GM23338 (cell line): ENCODE results near the gene OR52I1. TPM values are rescaled to one million over a fixed set of nuclear protein-coding genes. Genes with fewer than 3 reads are reported as not detected.

Experiments used
- ATAC-seq: fragments of 200-7000 bp; cut with Tn5 transposase; 3 replicates; pipeline ENCODE4 v1.9.1; 2020
- DNase-seq: peaks from one replicate; pipeline ENCODE4 v3.0.0-alpha.2; 2015; ENCODE audit warnings: low spot score
- H2AFZ ChIP-seq: fragments of 200-600 bp; sonication (generic); 2 replicates; pipeline ENCODE4 v1.8.0; 2016; ENCODE audit warnings: antibody characterized with exemption, mild to moderate bottlenecking, moderate library complexity
- H3F3A ChIP-seq: fragments of 200-600 bp; sonication (generic); replicated peaks from 2 replicates; pipeline ENCODE4 v1.8.0; 2017; ENCODE audit warnings: antibody characterized with exemption, mixed run types, low read depth
- H3K27ac ChIP-seq: fragments of 200-600 bp; sonication (generic); 2 replicates; pipeline ENCODE4 v1.6.1; 2016; ENCODE audit warnings: low read depth
- H3K27me3 ChIP-seq: fragments of 200-600 bp; sonication (generic); 2 replicates; pipeline ENCODE4 v1.8.0; 2016; ENCODE audit warnings: mild to moderate bottlenecking, mixed run types, moderate library complexity; ENCODE audit not compliant: insufficient read depth
- H3K36me3 ChIP-seq: fragments of 200-600 bp; sonication (generic); 2 replicates; pipeline ENCODE4 v1.8.0; 2016; ENCODE audit warnings: mild to moderate bottlenecking; ENCODE audit not compliant: insufficient read depth
- H3K4me1 ChIP-seq: fragments of 200-600 bp; sonication (generic); 2 replicates; pipeline ENCODE4 v1.8.0; 2016; ENCODE audit warnings: mild to moderate bottlenecking, moderate library complexity; ENCODE audit not compliant: insufficient read depth
- H3K4me2 ChIP-seq: fragments of 200-600 bp; sonication (generic); 2 replicates; pipeline ENCODE4 v1.7.1; 2017; ENCODE audit warnings: mixed run types
- H3K4me3 ChIP-seq: fragments of 200-600 bp; sonication (generic); 2 replicates; pipeline ENCODE4 v1.6.1; 2016; ENCODE audit warnings: mixed run types
- H3K79me2 ChIP-seq: fragments of 200-600 bp; sonication (generic); replicated peaks from 2 replicates; pipeline ENCODE4 v1.8.0; 2017; ENCODE audit warnings: mild to moderate bottlenecking; ENCODE audit not compliant: insufficient read depth
- H3K9me2 ChIP-seq: fragments of 200-600 bp; sonication (generic); 2 replicates; pipeline ENCODE4 v1.8.0; 2017; ENCODE audit not compliant: insufficient read depth
- H4K20me1 ChIP-seq: fragments of 200-600 bp; sonication (generic); replicated peaks from 2 replicates; pipeline ENCODE4 v1.8.0; 2017; ENCODE audit warnings: mild to moderate bottlenecking; ENCODE audit not compliant: insufficient read depth
- H3K27ac Mint-ChIP-seq: 2 replicates; pipeline ENCODE4 v1.8.0; 2020; ENCODE audit warnings: inconsistent platforms, mild to moderate bottlenecking, moderate library complexity, mixed read lengths
- H3K27me3 Mint-ChIP-seq: 3 replicates; pipeline ENCODE4 v1.8.0; 2022; ENCODE audit warnings: low read depth, mild to moderate bottlenecking, moderate library complexity, mixed read lengths, inconsistent platforms; ENCODE audit not compliant: insufficient read depth, poor library complexity
- H3K36me3 Mint-ChIP-seq: 3 replicates; pipeline ENCODE4 v1.8.0; 2021; ENCODE audit warnings: low read depth, mild to moderate bottlenecking, inconsistent platforms, moderate library complexity, mixed read lengths
- H3K4me1 Mint-ChIP-seq: 3 replicates; pipeline ENCODE4 v1.8.0; 2020; ENCODE audit warnings: mild to moderate bottlenecking, inconsistent platforms, mixed read lengths
- H3K4me3 Mint-ChIP-seq: 3 replicates; pipeline ENCODE4 v1.8.0; 2021; ENCODE audit warnings: moderate library complexity, mild to moderate bottlenecking, inconsistent platforms, mixed read lengths
- H3K9me3 Mint-ChIP-seq: 3 replicates; pipeline ENCODE4 v1.8.0; 2020; ENCODE audit warnings: moderate library complexity, mild to moderate bottlenecking, inconsistent platforms, mixed read lengths
- CREB1 ChIP-seq: fragments of 250-450 bp; sonication (Bioruptor Pico); IDR thresholded peaks from 2 replicates; pipeline ENCODE4 v1.5.0; 2020; ENCODE audit warnings: low read depth, mild to moderate bottlenecking, moderate library complexity
- EZH2 ChIP-seq: fragments of 200-600 bp; sonication (generic); IDR thresholded peaks from one replicate; pipeline ENCODE4 v1.8.0; 2017; ENCODE audit warnings: antibody characterized with exemption, mild to moderate bottlenecking, low read depth; ENCODE audit not compliant: unreplicated experiment
- EZH2phosphoT487 ChIP-seq: fragments of 200-600 bp; sonication (generic); IDR thresholded peaks from one replicate; pipeline ENCODE4 v1.8.1; 2018; ENCODE audit warnings: antibody characterized with exemption; ENCODE audit not compliant: unreplicated experiment
- JUNB ChIP-seq: IDR thresholded peaks from one replicate; pipeline ENCODE4 v1.6.1; 2016; ENCODE audit warnings: antibody characterized with exemption; ENCODE audit not compliant: unreplicated experiment
- NANOG ChIP-seq: IDR thresholded peaks from 2 replicates; pipeline ENCODE4 v1.6.1; 2016; ENCODE audit warnings: antibody characterized with exemption, borderline replicate concordance
- POLR2AphosphoS5 ChIP-seq: IDR thresholded peaks from 2 replicates; pipeline ENCODE4 v1.6.1; 2016; ENCODE audit warnings: antibody characterized with exemption, low read depth
- STAT1 ChIP-seq: IDR thresholded peaks from one replicate; pipeline ENCODE4 v1.6.1; 2016; ENCODE audit warnings: antibody characterized with exemption; ENCODE audit not compliant: unreplicated experiment
- polyA plus RNA-seq: library from polyadenylated mRNA; unstranded; fragments of >200 nt; fragmentation: Nextera tagmentation; extraction: Ambion mirVana; gene quantifications from 2 replicates; pipeline ENCODE4 v1.2.1, GENCODE V29; 2016
- total RNA-seq: library from RNA; depleted of rRNA; stranded (reverse); fragments of >200 nt; shearing (Covaris generic); gene quantifications from 2 replicates; pipeline ENCODE4 v1.2.3, GENCODE V29; 2014
- TF ChIP-seq, protein P1 (sequence below): IDR thresholded peaks from 2 replicates; pipeline ENCODE4 v1.6.1; 2016; ENCODE audit warnings: antibody characterized with exemption
- TF ChIP-seq, protein P2 (sequence below): IDR thresholded peaks from one replicate; pipeline ENCODE4 v1.6.1; 2018; ENCODE audit warnings: antibody characterized with exemption; ENCODE audit not compliant: unreplicated experiment
- TF ChIP-seq, protein P3 (sequence below), 2 experiments: fragments of 200-600 bp in 1 of 2; sonication (generic) in 1 of 2; conservative IDR thresholded peaks; 2 replicates each; pipeline versions ENCODE4 v1.5.1 to v1.6.1; 2016 to 2017; ENCODE audit warnings: antibody characterized with exemption in 2 of 2, low read depth in 2 of 2, mild to moderate bottlenecking in 2 of 2, moderate library complexity in 1 of 2

OR52I1 gene
- total and polyA plus RNA-seq, 2 experiments from 2014 or later = not detected

DNA sequence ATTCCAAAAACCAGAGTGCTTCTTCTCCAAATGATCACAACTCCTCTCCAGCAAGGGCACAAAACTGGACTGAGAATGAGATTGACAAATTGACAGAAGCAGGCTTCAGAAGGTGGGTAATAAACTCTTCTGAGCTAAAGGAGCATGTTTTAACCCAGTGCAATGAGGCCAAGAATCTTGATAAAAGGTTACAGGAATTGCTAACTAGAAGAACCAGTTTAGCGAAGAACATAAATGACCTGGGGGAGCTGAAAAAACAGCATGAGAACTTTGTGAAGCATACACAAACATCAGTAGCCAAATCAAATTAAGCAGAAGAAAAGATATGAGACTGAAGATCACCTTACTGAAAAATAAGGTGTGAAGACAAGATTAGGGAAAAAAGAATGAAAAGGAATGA, 33.4 kb upstream of the OR52I1 start:
- H4K20me1 ChIP-seq = no peaks in the 10 kb centered on the region
- H3K4me3 ChIP-seq = no peak overlapping the region
- Mint-ChIP-seq H3K4me3 (no peak overlapping the region), H3K4me1 (peaks cover 18% of the 10 kb centered on the region; the same call in 2 of the 3 replicates), H3K27ac (no peak overlapping the region), H3K27me3 (peaks cover 5% of the 10 kb centered on the region), H3K9me3 (peaks cover 19% of the 10 kb centered on the region; the same call in 2 of the 3 replicates), H3K36me3 (peaks cover 4% of the 10 kb centered on the region; the same call in 1 of the 3 replicates)
- H3K36me3 ChIP-seq = no peaks in the 10 kb centered on the region
- no peak for ATAC-seq
- H3K9me2 ChIP-seq = peaks cover 17% of the 10 kb centered on the region
- no peak overlapping the region; the same call in 1 of the 2 replicates for H2AFZ ChIP-seq
- H3F3A ChIP-seq = no peaks in the 10 kb centered on the region
- TF ChIP-seq CREB1 (CRISPR knock-in tag) (no peak), NANOG (no peak), POLR2AphosphoS5 (no peak), JUNB (no peak), EZH2 (no peak)
- TF ChIP-seq, protein P1, sequence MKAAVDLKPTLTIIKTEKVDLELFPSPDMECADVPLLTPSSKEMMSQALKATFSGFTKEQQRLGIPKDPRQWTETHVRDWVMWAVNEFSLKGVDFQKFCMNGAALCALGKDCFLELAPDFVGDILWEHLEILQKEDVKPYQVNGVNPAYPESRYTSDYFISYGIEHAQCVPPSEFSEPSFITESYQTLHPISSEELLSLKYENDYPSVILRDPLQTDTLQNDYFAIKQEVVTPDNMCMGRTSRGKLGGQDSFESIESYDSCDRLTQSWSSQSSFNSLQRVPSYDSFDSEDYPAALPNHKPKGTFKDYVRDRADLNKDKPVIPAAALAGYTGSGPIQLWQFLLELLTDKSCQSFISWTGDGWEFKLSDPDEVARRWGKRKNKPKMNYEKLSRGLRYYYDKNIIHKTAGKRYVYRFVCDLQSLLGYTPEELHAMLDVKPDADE = no peak
- TF ChIP-seq, protein P2, sequence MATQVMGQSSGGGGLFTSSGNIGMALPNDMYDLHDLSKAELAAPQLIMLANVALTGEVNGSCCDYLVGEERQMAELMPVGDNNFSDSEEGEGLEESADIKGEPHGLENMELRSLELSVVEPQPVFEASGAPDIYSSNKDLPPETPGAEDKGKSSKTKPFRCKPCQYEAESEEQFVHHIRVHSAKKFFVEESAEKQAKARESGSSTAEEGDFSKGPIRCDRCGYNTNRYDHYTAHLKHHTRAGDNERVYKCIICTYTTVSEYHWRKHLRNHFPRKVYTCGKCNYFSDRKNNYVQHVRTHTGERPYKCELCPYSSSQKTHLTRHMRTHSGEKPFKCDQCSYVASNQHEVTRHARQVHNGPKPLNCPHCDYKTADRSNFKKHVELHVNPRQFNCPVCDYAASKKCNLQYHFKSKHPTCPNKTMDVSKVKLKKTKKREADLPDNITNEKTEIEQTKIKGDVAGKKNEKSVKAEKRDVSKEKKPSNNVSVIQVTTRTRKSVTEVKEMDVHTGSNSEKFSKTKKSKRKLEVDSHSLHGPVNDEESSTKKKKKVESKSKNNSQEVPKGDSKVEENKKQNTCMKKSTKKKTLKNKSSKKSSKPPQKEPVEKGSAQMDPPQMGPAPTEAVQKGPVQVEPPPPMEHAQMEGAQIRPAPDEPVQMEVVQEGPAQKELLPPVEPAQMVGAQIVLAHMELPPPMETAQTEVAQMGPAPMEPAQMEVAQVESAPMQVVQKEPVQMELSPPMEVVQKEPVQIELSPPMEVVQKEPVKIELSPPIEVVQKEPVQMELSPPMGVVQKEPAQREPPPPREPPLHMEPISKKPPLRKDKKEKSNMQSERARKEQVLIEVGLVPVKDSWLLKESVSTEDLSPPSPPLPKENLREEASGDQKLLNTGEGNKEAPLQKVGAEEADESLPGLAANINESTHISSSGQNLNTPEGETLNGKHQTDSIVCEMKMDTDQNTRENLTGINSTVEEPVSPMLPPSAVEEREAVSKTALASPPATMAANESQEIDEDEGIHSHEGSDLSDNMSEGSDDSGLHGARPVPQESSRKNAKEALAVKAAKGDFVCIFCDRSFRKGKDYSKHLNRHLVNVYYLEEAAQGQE = no peak
- TF ChIP-seq, protein P3, sequence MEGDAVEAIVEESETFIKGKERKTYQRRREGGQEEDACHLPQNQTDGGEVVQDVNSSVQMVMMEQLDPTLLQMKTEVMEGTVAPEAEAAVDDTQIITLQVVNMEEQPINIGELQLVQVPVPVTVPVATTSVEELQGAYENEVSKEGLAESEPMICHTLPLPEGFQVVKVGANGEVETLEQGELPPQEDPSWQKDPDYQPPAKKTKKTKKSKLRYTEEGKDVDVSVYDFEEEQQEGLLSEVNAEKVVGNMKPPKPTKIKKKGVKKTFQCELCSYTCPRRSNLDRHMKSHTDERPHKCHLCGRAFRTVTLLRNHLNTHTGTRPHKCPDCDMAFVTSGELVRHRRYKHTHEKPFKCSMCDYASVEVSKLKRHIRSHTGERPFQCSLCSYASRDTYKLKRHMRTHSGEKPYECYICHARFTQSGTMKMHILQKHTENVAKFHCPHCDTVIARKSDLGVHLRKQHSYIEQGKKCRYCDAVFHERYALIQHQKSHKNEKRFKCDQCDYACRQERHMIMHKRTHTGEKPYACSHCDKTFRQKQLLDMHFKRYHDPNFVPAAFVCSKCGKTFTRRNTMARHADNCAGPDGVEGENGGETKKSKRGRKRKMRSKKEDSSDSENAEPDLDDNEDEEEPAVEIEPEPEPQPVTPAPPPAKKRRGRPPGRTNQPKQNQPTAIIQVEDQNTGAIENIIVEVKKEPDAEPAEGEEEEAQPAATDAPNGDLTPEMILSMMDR (conservative IDR thresholded peaks at IDR 0.05; ENCODE audit: low read depth in 2 of 2) = no peak
- H3K79me2 ChIP-seq = no peaks in the 10 kb centered on the region
- H3K27me3 ChIP-seq = no peaks in the 10 kb centered on the region
- no peak overlapping the region for H3K4me2 ChIP-seq
- 0 out of 2 replicates have a peak, but pooled peaks cover 3% of the 10 kb centered on the region for H3K4me1 ChIP-seq
- no peak overlapping the region for H3K27ac ChIP-seq
- DNase-seq = no peak

DNA sequence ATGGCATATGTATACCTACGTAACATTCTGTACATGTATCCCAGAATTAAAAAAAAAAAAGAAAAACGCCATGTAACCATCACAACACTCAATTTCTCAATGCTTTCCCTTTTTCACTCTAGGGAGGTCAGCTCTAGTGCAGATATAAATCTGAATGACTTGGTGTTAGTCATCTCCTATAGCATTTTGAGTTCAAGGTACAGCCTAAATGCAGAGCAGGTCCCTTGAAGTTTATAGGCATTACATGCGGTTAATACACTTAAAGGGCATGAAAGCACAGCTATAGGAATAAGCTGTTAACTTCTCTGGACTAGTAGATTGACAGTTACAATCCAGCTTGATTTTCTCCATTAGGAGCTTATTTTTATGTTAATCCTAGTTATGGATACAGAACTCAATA, 28.5 kb upstream of the OR52I1 start:
- Histone ChIP-seq H3K4me3 (no peak overlapping the region), H3K9me2 (no peaks in the 10 kb centered on the region), H4K20me1 (no peaks in the 10 kb centered on the region), H3K4me1 (0 out of 2 replicates have a peak, but pooled peaks cover 3% of the 10 kb centered on the region), H3K27ac (no peak overlapping the region), H3K27me3 (no peaks in the 10 kb centered on the region), H3K4me2 (no peak overlapping the region), H3F3A (no peaks in the 10 kb centered on the region), H2AFZ (no peak overlapping the region), H3K36me3 (no peaks in the 10 kb centered on the region), H3K79me2 (no peaks in the 10 kb centered on the region)
- Mint-ChIP-seq H3K4me3 (no peak overlapping the region), H3K9me3 (peaks cover 19% of the 10 kb centered on the region; the same call in 2 of the 3 replicates), H3K27ac (no peak overlapping the region), H3K36me3 (peaks cover 4% of the 10 kb centered on the region; the same call in 2 of the 3 replicates), H3K4me1 (peaks cover 5% of the 10 kb centered on the region; the same call in 2 of the 3 replicates), H3K27me3 (peaks cover 2% of the 10 kb centered on the region)
- no peak for DNase-seq
- no peak for TF ChIP-seq STAT1
- TF ChIP-seq, protein P3 (conservative IDR thresholded peaks at IDR 0.05; ENCODE audit: low read depth in 2 of 2) = no peak
- no peak for TF ChIP-seq JUNB
- TF ChIP-seq CREB1 (CRISPR knock-in tag) = no peak
- no peak for TF ChIP-seq EZH2phosphoT487
- ATAC-seq = no peak
